GM18907 (cell line): ENCODE results near the gene TRAF3.
"Not testable (repeated sequence)": the region's sequence is repeated elsewhere in the genome, so short reads cannot be mapped to it uniquely, and the experiment has no call there.

ENCODE experiments used
- ATAC-seq: cut with Tn5 transposase; IDR thresholded peaks from one replicate; pipeline ENCODE4 v1.9.1; 2021; ENCODE audit warnings: mild to moderate bottlenecking, moderate library complexity; ENCODE audit not compliant: unreplicated experiment

The TRAF3 gene

DNA sequence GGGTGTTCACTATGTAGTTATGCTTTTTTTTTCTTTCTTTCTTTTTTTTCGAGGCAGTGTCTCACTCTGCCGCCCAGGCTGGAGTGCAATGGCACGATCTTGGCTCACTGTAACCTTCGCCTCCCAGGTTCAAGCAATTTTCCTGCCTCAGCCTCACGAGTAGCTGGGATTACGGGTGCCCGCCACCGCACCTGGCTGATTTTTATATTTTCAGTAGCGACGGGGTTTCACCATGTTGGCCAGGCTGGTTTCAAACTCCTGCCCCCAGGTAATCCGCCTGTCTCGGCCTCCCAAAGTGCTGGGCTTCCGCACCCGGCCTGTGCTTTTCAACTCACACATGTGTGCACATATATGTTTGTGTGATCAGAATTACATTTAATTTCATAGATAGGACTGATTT is 106.3 kb downstream of the TRAF3 start:
- ATAC-seq, result no peak

DNA sequence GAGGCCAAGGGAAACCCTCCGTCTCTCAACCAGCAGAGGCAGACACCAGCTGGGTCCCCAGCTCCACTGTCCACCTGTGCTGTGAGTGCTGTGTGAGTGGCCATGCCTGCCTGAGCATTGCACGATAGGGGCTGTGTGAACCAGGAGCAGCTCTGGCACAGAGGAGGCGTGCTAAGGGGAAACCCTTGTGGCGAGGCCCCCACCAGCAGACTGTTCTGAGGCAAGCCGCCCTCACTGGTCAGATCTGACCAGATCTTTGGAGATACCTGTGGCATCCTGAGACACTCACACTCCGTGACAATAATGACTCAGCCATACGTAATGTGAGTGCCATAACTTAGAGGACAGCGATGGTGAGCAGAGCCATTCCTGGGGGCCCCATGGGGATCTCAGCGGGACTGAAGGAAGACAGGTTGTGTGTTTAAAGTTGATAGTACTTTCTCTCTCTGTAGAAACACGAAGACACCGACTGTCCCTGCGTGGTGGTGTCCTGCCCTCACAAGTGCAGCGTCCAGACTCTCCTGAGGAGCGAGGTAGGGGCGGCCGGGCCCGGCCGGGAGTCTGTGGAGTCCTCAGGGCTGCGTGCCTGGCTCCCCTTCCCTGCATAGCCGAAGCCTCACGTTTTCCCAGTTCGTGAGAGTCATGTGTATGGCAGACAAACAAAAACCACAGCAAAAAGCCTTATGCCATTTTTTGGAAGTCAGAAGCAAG is 108.6 kb downstream of the TRAF3 start:
- no peak for ATAC-seq

DNA sequence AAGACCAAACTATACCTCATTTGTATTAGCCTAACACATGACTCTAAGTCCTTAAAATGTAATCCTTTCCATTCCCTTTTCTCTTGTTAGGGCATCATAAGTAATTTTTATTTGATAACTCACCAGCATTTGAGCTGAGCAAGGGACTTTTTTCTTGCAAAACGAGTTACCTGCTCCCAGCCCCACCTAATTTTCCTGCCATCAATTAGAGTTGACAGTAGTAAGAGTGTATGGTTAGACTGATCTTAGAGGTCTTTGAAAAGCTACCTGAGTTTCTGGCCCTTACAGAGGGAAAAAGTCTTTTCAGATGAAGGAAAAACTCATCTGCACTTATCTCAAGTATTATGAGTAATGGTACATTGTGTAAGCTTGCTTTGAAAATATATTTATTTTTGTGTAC is 111.5 kb downstream of the TRAF3 start:
- ATAC-seq, result no peak

GRCh38 chr14:102889615-102890014 is 112.4 kb downstream of the TRAF3 start:
- ATAC-seq, result no peak

DNA sequence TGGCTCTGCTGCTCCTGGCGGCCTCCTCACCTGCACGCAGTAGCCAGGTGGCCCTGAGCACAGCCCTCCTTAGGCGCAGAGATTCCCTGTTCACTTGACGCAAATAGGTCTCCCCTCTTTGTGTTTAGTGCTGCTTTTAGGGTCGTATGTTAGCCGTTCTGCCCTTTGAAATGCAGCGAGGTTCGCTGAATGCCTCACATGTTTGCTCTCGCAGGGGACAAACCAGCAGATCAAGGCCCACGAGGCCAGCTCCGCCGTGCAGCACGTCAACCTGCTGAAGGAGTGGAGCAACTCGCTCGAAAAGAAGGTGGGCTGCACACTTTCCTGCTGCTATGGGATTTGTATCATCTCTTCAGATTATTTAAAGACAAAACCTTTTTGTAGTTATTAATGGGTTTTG is 113.9 kb downstream of the TRAF3 start:
- no peak for ATAC-seq

DNA sequence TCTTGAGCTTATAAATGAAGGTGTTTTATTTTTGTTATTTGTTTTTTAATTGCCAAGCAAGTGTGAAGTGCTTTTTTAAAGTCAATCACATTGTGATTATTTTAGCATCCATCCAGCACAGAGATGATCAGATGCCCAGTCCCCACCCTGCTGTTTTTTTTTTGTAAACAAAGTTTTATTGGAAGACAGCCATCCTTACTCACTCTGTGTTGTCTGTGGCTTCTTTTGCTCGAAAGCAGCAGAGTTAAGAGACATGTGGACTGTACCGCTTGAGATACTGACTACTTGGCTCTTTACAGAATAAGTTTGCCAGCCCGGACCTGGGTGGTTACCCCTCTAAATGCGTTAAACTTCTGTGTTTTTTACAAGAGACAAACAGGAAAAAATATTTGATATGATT is 114.3 kb downstream of the TRAF3 start:
- no peak for ATAC-seq

- ATAC-seq, result no peak
Measured at GRCh38 chr14:102892651-102893050, 115.4 kb downstream of the TRAF3 start.

GRCh38 chr14:102893452-102893851 is 116.2 kb downstream of the TRAF3 start:
- no peak for ATAC-seq

- not testable (repeated sequence) for ATAC-seq
Measured at GRCh38 chr14:102896735-102897134, 119.5 kb downstream of the TRAF3 start.

DNA sequence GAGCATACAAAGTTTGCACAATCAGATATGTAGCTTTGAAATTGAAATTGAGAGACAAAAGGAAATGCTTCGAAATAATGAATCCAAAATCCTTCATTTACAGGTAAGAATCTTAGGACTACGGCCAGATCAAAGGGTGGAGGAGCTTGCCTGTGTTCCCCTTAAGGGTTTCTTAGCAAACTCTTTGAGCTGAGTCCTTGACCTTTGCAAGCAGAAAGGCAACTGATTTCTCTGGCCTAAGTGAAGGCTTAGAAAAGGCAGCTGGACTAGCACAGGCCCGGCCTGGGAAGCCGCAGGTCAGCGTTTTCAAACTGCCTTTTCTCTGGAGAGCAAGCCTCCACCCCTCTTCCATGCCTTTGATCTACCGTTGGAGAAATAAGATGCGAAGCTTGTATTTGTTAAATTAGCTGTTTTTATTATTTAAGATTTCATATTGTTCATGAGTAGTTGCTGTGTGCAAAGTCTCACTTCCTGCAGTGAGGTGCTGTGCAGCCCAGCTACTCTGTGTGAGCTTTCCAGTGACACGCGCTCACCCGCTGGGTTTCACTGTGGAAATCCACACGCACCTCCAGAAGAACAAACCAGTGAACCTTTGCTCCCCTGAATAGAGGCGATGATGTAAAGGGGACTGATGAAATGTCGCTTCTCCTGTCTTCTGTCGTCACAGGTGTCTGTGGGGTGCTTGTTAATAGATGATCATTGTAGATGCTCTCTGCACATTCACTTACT is 120.2 kb downstream of the TRAF3 start:
- ATAC-seq, result no peak

DNA sequence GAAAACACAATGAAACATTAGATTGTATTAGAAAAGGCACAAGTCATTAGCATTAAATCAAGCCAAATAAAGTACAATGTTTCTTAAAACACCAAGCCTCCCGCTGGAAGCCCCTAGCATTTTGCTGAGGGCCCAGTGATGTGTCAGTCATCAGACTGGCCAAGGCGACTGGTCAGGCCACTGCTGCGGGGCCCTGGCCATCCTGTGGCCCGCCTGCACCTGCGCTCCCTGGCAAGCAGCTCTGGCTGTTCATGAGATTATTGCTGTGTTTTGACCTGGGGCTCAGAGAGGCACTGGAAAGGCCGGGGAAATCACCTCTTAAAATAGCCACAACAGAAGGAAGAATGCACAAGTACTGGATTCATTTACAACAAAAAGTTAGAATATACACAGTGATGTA is 121.0 kb downstream of the TRAF3 start:
- ATAC-seq, result no peak

DNA sequence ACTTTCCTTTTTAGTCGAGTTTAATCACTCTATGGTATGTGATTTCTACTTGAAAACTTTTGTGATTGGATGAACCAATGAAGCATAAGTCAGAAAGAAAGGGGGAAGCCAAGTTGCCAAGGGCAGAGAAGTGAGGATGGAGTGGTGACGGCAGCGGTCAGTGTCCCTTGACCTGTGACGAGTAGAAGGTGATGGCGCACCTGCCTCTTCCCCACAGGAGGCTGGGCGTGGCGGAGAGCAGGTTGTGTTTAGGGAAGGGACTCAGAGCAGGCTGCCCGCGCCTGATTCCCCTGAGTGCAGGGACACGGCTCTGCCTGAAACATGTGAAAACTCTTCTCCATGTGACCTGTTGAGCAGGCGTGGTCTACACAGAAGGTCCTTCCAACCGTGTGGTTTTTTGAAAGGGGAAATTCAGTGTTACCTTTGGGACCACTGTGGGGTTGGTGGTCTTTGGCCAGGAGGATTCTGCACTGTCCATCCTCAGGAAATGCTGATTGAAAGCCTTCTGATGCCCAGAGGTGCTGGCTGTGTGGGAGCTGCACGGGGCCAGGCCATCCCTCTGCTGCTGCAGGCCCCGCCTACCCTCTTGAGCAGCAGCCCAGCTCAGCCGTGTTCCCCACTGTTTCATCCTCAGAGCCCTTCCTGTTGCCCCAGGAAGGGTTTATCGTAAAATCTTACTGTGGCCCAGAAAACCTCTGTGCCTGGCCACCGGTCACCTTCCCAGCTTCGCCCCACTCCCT is 121.7 kb downstream of the TRAF3 start:
- no peak for ATAC-seq

GRCh38 chr14:102899516-102899900 is 122.3 kb downstream of the TRAF3 start:
- no peak for ATAC-seq

- ATAC-seq, result peak; percentile 62
Measured at GRCh38 chr14:102900631-102901571, 123.7 kb downstream of the TRAF3 start.

DNA sequence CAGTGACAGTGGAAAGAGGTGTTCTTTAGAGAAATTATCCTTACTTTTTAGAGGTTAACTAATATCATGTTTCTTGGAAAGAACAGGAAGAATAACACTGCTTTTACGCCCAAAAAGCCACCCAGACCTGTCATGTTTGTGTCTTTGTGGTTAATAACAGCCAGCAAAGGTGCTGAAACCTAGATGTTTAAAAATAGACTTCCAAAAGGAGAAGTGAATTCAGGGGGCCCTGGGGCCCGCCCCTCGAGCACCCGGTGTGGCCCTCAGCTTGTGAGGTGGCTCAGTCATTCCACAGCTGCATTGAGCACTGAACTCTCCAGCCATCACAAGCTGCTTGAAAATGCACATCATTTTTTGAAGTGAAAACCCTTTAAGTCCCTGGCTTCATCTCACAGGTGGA is 124.4 kb downstream of the TRAF3 start:
- peak; percentile 69 for ATAC-seq

DNA sequence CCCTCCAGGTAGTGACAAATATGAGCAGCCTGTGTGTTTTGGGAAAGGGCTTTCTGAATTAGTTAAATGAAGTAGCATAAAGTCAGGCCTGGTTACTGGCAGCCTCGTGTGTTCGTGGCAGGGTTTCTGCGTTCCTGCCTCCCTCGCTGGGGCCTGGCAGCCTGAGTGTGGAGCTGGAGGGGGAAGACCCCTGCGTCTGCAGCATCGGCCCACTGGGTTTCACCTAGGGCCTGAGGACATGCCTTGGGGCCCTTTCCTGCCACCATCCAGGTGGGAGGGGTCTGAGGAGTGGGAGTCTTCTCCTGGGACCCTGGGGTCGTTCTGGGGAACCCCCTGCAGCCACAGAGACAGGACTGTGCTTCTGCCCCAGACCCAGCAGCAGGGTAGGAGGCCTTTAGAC is 124.8 kb downstream of the TRAF3 start:
- peak; percentile 4 for ATAC-seq

GRCh38 chr14:102902523-102903247 is 125.4 kb downstream of the TRAF3 start:
- no peak for ATAC-seq

DNA sequence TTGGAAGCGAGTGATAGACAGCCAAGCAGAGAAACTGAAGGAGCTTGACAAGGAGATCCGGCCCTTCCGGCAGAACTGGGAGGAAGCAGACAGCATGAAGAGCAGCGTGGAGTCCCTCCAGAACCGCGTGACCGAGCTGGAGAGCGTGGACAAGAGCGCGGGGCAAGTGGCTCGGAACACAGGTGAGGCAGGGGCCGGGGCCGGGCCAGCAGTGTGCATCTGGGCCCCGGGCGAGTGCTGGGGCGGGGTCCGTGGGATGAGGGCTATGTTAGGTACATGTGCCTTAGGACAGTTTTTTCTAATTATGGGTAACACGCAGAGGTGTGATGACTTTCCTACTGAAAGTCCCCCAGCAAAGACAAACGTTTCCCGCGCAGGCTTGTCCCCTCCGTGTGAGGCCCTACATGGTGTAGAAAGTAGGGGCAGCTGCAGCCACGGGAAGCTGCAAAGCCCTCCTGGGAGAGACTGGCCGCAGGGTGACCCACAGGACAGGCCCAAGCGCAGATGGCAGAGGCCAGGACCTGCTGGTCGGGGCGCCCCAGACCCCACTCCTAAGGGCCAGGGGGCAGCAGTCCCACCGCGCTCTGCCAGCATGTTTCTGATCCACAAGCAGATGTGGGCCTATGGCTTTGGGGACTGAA is 126.1 kb downstream of the TRAF3 start:
- ATAC-seq, result no peak

GRCh38 chr14:102903889-102904512 is 126.8 kb downstream of the TRAF3 start:
- ATAC-seq, result no peak
